HFF-Myc (cell line): ENCODE measurements around the gene OR6Q1.
"Not testable (repeated sequence)": the region's sequence is repeated elsewhere in the genome, so short reads cannot be mapped to it uniquely, and the experiment has no call there.

Source experiments
- DNase-seq: peaks from one replicate; pipeline ENCODE4 v3.0.0-alpha.2; 2011; ENCODE audit warnings: low read depth; ENCODE audit errors: extremely low read depth
- H3K4me3 ChIP-seq: replicated peaks from 2 replicates; pipeline ENCODE4 v1.5.1; 2011; ENCODE audit warnings: low read depth, mild to moderate bottlenecking, control low read depth, low read length
- TF ChIP-seq, protein P1 (sequence below): IDR thresholded peaks from 2 replicates; pipeline ENCODE4 v1.5.1; 2012; ENCODE audit warnings: mild to moderate bottlenecking, low read depth, low read length, control low read depth; ENCODE audit errors: missing control alignments

The OR6Q1 gene

GRCh38 chr11:58030653-58031052 is at the start of gene OR6Q1:
TSS of gene OR6Q1 (plus strand) at chr11:58030953. CDS start at chr11:58030953, 0 bp downstream.
- TF ChIP-seq, protein P1, sequence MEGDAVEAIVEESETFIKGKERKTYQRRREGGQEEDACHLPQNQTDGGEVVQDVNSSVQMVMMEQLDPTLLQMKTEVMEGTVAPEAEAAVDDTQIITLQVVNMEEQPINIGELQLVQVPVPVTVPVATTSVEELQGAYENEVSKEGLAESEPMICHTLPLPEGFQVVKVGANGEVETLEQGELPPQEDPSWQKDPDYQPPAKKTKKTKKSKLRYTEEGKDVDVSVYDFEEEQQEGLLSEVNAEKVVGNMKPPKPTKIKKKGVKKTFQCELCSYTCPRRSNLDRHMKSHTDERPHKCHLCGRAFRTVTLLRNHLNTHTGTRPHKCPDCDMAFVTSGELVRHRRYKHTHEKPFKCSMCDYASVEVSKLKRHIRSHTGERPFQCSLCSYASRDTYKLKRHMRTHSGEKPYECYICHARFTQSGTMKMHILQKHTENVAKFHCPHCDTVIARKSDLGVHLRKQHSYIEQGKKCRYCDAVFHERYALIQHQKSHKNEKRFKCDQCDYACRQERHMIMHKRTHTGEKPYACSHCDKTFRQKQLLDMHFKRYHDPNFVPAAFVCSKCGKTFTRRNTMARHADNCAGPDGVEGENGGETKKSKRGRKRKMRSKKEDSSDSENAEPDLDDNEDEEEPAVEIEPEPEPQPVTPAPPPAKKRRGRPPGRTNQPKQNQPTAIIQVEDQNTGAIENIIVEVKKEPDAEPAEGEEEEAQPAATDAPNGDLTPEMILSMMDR, result no peak
- DNase-seq, result no peak
- H3K4me3 ChIP-seq, result no peak within 1 kb of the TSS

- DNase-seq, result no peak
- TF ChIP-seq, protein P1, result no peak
- no peak overlapping the region for H3K4me3 ChIP-seq
Observed at GRCh38 chr11:57981536-57981935, 49.2 kb upstream of the OR6Q1 start.

DNA sequence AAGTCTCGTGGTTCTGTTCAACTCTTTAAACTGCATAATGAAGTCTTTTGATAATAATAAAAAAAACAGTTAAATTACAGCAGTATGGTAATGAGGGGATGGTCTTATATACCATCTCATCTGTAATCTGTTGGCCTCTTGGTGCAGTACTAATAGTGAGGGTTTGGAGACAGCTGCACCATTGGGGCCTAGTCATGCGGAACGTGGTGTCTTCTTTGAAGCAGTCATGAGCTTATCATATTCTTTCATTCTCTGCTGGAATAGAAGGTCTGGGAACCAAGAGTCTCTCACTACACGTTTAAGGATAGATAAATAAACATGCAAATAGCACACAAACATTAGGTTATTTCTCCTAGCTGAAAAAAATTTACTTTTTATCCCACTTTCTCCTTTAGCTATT is 48.0 kb upstream of the OR6Q1 start:
- DNase-seq, result no peak
- TF ChIP-seq, protein P1, result no peak
- no peak overlapping the region for H3K4me3 ChIP-seq

- no peak overlapping the region for H3K4me3 ChIP-seq
- TF ChIP-seq, protein P1, result no peak
- DNase-seq, result no peak
Observed at GRCh38 chr11:57983191-57983590, 47.6 kb upstream of the OR6Q1 start.

- not testable (repeated sequence) for DNase-seq
Observed at GRCh38 chr11:57999523-57999922, 31.2 kb upstream of the OR6Q1 start.

GRCh38 chr11:58000021-58000420 is 30.7 kb upstream of the OR6Q1 start:
- not testable (repeated sequence) for H3K4me3 ChIP-seq, DNase-seq

More at GRCh38 chr11:57999523-57999922, 31.2 kb upstream of the OR6Q1 start:
- not testable (repeated sequence) for H3K4me3 ChIP-seq

DNA sequence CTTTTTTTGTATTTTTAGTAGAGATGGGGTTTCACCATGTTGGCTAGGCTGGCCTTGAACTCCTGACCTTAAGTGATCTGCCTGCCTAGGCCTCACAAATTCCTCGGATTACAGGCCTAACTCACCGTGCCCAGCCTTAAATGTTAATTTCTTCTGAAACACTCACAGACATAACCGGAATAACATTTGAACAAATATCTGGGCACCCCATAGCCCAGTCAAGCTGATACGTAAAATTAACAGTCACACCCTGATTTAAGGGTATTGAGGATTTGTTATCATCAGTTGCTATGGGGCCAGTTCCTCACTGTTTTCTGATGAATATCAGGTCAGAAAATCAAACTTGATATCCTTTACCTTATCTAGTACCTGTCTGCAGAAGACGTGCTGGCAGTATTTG is 30.1 kb upstream of the OR6Q1 start:
- TF ChIP-seq, protein P1, result no peak
- H3K4me3 ChIP-seq, result no peak overlapping the region
- no peak for DNase-seq

DNA sequence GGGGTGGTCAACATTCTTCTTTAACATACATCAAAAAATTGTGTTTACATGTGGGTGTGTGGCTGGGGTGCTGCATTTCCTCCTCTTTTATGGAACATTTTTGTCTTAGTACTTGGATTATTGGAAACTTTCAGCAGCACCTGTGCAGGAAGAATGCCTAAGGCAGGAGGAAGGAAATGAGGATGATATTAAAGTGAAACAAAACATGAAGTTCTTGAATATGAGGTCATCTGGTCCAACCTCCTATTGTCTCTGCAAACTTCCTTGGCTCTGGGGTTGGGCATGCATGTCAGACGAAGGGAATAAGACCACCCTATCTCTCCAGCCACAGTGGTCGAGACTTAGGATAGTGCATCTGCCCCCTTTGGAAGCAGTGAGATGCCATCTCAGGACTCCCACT is 27.7 kb upstream of the OR6Q1 start:
- TF ChIP-seq, protein P1, result no peak
- DNase-seq, result no peak
- H3K4me3 ChIP-seq, result no peak overlapping the region
